ENCODE data around the gene TAF10. TPM values are rescaled to one million over a fixed set of nuclear protein-coding genes. Genes with fewer than 3 reads are reported as not detected.

The TAF10 gene
- total and polyA plus RNA-seq, 2 of the 13 experiments (the other 11 are each of a cell fraction or from before 2014, with no cell fraction given): 71.3 to 134 TPM

DNA sequence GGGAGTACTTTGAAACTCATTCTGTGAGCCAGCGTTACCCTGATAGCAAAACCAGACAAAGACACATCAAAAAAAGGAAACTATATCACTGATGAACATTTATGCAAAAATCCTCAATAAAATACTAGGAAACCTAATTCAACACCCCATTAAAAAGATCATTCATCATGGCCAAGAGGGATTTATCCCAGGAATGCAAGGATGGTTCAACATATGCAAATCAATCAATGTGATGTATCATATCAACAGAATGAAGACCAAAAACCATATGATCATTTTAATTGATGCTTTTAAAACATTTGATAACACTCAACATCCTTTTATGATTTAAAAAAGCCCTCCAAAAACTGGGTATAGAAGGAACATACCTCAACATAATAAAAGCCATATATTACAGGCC lies 28.4 kb downstream of the TAF10 start:
- BruUV-seq (replicated peaks): no TSS peak
- ChIA-PET POLR2A (no interaction called here), CTCF (ENCODE audit: low intra/inter-chr PET ratio, low total read pairs) (no interaction called here)
- DNase-seq (ENCODE audit: low spot score): no peak
- no peak for ATAC-seq
- WGBS (ENCODE audit: low lambda C conversion rate): 91% methylated on average over 1 of the region's 1 CpG
- in situ Hi-C loops (cut with HindIII; ENCODE audit: extremely low pct_ligation_motif_present, low pct_unique_long_range_greater_than_20kb): no loop called here
- Histone ChIP-seq H3K79me2 (ENCODE audit: insufficient read depth, low read length) (no peaks in the 10 kb centered on the region), H3K4me3 (replicated peaks in 1 of 3; ENCODE audit: insufficient read depth in 1 of 3, low read depth in 2 of 3, low read length in 3 of 3) (no peak overlapping the region), H3K9me3 (ENCODE audit: low read length) (peaks cover 17% of the 10 kb centered on the region), H4K20me1 (ENCODE audit: insufficient read depth, low read length) (no peaks in the 10 kb centered on the region), H3K27me3 (ENCODE audit: control insufficient read depth in 1 of 2, insufficient read depth in 2 of 2, low read length in 2 of 2) (no peaks in the 10 kb centered on the region), H3K9ac (ENCODE audit: insufficient read depth, low read depth, low read length) (no peak overlapping the region), H3K4me2 (ENCODE audit: low read depth, low read length) (no peak overlapping the region), H3K4me1 (ENCODE audit: insufficient read depth, low read length) (no peaks in the 10 kb centered on the region), H3K36me3 (replicated peaks in 1 of 2; ENCODE audit: control insufficient read depth in 1 of 2, insufficient read depth in 2 of 2, low read length in 2 of 2) (no peaks in the 10 kb centered on the region), H2AFZ (ENCODE audit: low read length) (no peak overlapping the region), H3K27ac (ENCODE audit: extremely low read length, insufficient read depth, low read length) (no peak overlapping the region)
- no peak for FAIRE-seq
- TF ChIP-seq TRIM24 (CRISPR knock-in tag; IDR thresholded peaks at IDR 0.05) (no peak), ZNF891 (CRISPR knock-in tag; IDR thresholded peaks at IDR 0.05) (no peak), MED8 (CRISPR knock-in tag; IDR thresholded peaks at IDR 0.05; ENCODE audit: insufficient replicate concordance) (no peak), MYNN (CRISPR knock-in tag; IDR thresholded peaks at IDR 0.05; ENCODE audit: low read depth) (no peak), ZNF264 (CRISPR knock-in tag; IDR thresholded peaks at IDR 0.05) (no peak), NR2F6 (IDR thresholded peaks at IDR 0.05) (no peak), NR2F6 (CRISPR knock-in tag; IDR thresholded peaks at IDR 0.05) (no peak)
- TF ChIP-seq, protein P1, sequence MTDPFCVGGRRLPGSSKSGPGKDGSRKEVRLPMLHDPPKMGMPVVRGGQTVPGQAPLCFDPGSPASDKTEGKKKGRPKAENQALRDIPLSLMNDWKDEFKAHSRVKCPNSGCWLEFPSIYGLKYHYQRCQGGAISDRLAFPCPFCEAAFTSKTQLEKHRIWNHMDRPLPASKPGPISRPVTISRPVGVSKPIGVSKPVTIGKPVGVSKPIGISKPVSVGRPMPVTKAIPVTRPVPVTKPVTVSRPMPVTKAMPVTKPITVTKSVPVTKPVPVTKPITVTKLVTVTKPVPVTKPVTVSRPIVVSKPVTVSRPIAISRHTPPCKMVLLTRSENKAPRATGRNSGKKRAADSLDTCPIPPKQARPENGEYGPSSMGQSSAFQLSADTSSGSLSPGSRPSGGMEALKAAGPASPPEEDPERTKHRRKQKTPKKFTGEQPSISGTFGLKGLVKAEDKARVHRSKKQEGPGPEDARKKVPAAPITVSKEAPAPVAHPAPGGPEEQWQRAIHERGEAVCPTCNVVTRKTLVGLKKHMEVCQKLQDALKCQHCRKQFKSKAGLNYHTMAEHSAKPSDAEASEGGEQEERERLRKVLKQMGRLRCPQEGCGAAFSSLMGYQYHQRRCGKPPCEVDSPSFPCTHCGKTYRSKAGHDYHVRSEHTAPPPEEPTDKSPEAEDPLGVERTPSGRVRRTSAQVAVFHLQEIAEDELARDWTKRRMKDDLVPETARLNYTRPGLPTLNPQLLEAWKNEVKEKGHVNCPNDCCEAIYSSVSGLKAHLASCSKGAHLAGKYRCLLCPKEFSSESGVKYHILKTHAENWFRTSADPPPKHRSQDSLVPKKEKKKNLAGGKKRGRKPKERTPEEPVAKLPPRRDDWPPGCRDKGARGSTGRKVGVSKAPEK (CRISPR knock-in tag; IDR thresholded peaks at IDR 0.05; ENCODE audit: borderline replicate concordance): no peak
- intact Hi-C loops (cut with micrococcal nuclease; ENCODE audit: unreplicated experiment): no loop called here

Data from HepG2 (cell line).